Measurements from ENCODE around the gene WNT11.

WNT11 gene

GRCh38 chr11:76206327-76207081 lies at the start of gene WNT11:
WNT11 (minus strand) TSS chr11:76206502; CDS start chr11:76206407, 95 bp downstream.
- DNase-seq = peak; percentile 27

DNA sequence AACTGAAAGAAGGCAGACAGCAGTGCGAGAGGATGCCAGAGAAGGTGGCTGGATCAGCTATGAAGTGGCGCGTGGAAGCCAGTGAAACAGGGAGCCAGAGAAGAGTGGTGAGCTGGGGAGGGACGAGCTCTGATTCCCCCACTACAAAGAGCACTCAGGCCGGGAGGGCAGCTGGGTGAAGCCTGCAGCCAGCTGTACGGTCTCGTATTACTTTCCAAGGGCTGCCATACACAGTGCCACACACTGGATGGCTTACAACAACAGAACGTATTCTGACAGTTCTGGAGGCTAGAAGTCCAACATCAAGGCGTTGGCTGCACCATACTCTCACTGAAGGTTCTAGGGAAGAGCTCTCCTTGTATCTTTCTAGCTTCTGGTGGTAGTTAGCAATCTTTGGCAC lies 47.1 kb upstream of the WNT11 start:
- DNase-seq = no peak

GRCh38 chr11:76252631-76253070 lies 46.3 kb upstream of the WNT11 start:
- no peak for DNase-seq

DNA sequence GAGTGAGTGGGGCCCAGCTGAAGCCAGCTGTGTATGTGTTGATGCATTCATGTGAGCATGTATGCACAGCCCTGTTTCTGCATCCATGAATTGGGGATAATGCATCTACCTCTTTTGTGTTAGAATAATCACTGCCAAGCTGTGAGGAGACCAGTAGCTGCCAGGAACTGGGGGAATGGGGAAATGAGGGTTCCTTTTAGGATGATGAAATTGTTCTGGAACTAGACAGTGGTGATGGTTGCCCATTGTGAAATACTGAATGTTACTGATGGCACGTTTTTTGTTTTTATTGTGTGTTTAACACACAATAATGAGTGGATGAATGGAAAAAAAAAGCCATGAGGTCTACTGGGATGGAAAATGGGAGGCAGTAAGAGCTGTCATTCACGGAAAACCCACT lies 45.3 kb upstream of the WNT11 start:
- DNase-seq = no peak

DNA sequence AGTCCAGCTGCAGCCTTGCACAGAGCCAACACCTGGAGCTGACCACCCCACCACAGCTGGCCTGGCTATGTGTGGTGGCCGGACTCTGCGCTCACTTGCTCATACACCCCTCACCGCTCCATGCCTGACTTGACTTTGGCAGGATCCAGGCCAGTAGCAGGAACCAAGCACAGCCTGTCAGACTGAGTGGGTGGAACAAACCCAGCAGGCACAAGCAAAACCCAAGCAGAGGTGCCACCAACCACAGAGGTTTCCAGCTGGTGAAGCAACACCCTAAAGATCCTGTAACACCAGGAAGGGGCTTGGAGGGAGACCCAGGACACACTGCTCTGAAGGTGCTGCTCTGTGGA lies 44.9 kb upstream of the WNT11 start:
- no peak for DNase-seq

DNA sequence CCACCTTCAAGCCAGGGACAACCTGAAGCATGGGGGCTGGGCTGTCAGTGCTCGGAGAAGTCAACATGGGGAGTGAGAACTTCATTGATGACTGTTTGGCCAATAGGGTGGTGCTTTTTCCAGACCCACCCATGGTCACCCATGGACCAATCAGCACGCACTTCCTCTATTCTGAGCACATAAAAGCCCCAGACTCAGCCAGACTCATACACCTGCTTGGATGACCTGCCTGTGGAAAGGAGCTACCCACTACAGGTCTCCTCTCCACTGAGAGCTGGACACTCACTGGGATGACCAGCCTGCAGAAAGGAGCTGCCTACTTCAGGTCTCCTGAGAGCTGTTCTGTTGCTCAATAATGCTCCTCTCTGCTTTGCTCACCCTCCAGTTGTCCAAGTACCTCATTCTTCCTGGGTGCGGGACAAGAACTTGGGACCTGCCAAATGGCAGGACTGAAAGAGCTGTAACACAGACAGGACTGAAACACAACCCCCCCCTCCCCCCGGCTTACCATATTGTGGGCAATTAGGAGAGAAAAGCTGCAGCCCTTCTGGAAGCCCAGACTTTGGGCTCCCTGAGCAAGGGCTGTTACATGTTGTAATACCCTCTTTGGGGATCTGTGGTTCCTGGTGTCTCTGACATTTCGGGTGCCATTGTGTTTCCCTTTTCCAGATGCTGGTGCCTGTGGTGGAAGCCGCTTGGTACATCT lies 44.4 kb upstream of the WNT11 start:
- DNase-seq = no peak

DNA sequence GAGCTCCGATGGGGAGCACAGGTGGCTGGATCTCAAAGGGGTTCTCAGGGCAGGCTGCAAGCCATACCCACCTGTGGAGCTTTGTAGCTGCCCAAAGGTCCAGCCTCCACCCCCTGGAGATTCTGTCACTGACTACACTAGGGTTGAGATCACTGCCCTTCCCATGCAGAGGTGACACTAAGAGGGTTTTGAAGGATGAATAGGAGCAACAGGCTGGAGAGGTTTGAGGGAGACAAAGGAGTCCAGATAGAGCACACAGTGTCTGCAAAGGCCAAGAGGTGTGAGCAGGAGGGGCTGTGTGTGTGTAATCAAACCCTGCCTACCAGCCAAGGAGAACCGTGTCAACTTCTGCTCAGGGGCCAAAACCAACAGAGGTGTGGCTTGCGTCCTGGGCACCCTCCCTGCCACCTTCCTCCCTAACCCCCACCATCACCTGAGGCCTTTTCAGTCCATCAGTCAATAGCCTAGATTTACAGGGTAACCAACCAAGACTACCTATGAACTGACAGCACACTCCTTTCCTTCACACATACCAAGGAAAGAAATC lies 43.0 kb upstream of the WNT11 start:
- no peak for DNase-seq

DNA sequence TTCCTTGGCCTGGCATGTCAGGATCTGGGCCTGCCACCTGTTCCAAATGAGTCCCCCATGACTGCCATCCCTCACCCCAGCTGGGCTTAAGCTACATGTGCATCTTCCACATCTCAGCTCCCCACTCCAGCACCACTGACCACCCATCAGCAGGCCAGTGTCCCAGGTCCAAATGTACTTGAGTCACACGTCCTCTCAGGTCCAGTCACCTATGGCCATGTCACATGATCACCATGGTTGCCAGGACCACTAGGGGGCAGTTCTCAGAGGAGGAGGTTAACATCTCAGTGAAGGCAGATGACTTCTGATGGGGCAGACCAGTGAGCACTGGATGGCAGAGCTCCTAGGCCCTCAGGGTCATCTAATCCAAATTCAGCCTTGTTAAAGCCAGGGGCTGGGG lies 41.9 kb upstream of the WNT11 start:
- no peak for DNase-seq

GRCh38 chr11:76247091-76247490 lies 40.8 kb upstream of the WNT11 start:
- DNase-seq = no peak

DNA sequence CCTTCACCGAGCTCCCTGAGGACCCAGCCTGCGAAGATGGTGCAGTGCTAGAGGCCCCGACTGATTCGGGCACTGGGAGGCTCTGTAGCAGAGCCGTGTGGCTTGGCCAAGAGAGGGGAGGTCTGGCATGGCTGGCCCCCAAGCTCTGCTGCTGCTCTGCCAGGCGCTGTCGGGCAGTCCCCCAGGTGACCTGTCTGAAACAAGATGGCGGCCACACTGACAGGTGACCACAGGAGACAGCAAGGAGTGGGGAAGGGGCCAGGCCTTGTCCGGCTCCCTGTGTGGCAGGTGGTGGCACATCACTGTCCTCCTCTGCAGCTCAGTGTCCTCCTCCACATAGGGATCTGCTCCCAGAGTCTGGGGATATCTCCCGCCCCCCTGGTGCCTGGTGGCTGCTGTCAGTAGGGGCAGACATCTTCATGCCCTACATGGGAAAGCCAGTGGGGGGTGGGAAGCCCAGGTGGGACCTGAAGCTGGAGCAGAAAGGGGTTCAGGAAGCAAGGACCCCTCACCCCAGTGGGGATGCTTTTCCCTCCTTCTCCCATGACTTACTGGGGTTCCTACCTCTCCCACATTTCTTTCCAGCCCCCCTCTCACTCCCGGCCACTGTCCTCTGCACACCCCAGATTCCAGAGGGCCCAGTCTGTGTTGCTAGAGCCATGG lies 40.1 kb upstream of the WNT11 start:
- no peak for DNase-seq

DNA sequence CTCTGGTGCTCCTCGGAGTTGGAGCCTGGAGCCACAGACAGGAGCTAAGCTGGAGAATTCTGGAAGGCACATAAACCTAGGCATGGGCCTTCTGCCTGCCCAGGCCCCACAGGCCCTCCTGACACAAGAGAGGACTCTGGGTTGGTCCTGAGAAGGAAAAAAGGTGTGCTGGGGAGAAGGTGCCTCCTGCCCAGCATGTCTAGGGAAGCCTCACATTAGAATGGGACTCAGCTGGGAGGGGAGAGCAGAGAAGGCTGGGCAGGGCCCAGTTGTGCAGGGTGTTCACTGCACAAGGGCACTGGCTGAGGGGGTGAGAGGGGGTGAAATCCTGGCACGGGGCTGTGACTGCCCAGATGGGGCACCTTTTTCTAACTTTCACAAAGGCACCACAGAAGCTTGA lies 39.4 kb upstream of the WNT11 start:
- DNase-seq = no peak

DNA sequence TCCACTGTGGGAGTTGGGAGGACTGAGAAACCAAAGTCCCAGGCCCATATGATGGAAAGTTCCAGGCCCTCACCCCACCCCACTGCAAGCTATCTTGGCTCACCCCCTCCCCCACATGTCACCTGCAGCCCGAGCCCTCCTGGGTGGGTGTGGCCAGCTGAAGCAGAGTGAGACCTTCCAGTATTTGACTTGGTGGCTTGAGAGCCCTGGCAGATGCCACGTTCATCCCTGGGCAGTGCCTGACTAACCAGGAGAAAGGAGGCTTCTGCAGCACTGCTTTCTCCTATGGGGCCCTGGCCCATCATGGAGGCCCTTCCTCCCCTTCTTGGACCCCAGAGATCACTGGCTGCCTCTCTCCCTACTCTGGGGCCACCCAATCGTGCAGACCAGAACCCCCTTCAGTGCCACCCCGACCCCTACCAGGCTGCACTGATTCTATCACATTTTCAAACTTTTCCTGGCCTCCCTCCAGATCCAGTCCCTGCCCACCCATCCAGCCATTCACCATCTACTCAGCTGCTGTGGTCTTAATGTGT lies 38.1 kb upstream of the WNT11 start:
- DNase-seq = no peak

DNA sequence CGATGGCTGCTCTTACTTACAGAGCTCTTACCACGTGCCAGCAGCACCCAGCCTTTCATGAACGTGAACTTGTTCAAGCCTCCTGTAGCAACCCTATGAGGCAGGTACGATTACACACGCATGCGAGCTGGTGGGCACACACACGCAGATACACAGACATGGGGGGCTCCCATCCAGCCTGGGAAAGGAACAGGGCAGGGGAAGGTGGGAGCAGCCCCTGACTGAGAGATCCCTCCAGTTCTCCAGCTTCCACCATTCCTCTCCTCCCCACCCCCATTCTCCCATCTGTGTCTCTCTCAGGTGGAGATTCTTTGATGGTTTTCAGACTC lies 37.6 kb upstream of the WNT11 start:
- no peak for DNase-seq

GRCh38 chr11:76243193-76243956 lies 37.1 kb upstream of the WNT11 start:
- no peak for DNase-seq

DNA sequence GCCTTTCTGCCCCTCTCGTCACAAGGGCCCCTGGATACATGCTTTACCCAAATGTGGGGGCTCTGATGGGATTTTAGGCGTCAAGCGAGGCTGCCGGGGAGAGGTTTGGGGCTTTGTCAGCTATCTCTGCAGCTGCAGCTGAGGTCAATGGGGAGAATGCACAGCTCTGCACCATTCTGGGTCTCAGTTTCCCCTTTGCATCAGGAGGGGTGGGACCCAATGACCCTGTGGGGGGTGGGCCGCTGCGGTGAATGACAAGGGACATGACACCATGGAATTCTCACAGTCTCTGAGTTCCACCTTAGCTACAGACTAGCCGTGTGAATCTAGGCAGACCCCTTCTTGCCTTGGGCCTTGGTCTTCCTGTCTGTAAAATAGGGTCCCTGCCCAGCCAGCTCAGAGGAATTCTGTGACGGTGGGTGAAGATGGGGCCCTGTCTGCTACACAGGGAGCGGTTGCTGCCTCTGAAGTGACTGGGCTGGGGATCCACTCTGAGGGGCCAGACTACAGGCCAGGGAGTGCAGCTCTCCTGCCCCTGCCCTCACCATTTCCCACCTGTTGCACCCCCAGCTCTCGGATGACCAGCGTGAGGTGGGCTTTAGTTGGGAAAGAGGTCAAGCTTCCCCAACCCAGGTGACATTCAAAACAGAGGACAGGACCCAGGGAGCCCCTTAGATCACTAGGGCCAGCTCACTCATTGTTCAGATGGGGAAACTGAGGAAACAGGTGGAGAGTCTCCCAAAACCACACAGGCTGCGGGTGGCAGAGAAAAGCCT lies 35.9 kb upstream of the WNT11 start:
- no peak for DNase-seq

- no peak for DNase-seq
These were observed 35.1 kb upstream of the WNT11 start for GRCh38 chr11:76241243-76242000.

- no peak for DNase-seq
These were observed 34.4 kb upstream of the WNT11 start for GRCh38 chr11:76240666-76241065.

GRCh38 chr11:76240161-76240540 lies 33.8 kb upstream of the WNT11 start:
- DNase-seq = no peak

GRCh38 chr11:76239483-76240160 lies 33.3 kb upstream of the WNT11 start:
- no peak for DNase-seq

DNA sequence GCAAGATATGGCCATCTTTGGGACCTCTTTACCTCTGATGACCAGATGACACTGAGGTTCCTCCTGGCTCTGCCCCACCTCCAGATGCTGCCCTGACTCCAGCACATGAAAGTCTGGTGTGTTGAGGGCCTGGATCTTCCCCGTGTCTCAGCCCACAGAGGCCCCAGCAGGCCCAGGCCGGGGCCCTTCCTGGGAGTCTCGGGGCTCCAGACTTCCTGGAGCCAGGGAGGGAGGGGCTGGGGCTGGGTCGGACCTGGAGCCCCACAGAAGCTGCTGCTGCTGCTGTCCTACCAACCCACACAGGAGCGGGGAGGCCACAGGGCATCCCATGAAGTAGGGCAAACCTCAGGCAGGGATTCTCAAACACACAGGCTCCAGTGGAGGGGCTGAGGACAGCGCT lies 32.2 kb upstream of the WNT11 start:
- DNase-seq = no peak

- no peak for DNase-seq
These were observed 31.6 kb upstream of the WNT11 start for GRCh38 chr11:76237914-76238313.

Measured in NCI-H2107 (cell line).